ENCODE measurements around the gene MACROD1.
"Not testable (repeated sequence)": the region's sequence is repeated elsewhere in the genome, so short reads cannot be mapped to it uniquely, and the experiment has no call there.

Gene MACROD1

GRCh38 chr11:63997801-63998337, 168.0 kb downstream of the MACROD1 start:
- Histone ChIP-seq H3K4me3 (no peak overlapping the region), H3K27ac (peak overlapping the region in 3 of 21 experiments; percentile 36 to 62 (median 61))

DNA sequence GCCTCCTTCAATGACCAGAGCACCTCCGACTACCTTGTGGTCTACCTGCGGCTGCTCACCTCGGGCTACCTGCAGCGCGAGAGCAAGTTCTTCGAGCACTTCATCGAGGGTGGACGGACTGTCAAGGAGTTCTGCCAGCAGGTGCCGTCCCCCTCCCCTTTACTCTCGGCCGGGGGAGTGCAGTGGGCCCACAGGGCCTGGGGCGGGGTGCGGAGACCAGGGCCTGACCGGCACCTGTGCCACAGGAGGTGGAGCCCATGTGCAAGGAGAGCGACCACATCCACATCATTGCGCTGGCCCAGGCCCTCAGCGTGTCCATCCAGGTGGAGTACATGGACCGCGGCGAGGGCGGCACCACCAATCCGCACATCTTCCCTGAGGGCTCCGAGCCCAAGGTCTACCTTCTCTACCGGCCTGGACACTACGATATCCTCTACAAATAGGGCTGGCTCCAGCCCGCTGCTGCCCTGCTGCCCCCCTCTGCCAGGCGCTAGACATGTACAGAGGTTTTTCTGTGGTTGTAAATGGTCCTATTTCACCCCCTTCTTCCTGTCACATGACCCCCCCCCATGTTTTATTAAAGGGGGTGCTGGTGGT, 168.7 kb downstream of the MACROD1 start:
- H3K27ac ChIP-seq = no peak overlapping the region
- H3K4me3 ChIP-seq = no peak overlapping the region

DNA sequence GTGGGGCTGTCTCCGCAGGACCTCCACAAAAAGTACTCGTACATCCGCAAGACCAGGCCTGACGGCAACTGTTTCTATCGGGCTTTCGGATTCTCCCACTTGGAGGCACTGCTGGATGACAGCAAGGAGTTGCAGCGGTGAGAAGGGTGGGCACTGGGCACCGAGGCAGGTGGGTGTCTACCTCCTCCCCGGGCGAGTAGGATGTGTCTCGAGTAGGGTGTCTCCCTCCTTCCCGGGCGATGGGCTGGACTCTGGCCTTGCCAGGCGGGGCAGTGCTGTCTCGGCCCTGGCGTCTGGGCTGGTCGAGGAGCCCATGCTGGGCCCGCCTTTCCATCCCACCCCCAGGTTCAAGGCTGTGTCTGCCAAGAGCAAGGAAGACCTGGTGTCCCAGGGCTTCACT, 169.4 kb downstream of the MACROD1 start:
- no peak overlapping the region for H3K27ac ChIP-seq

GRCh38 chr11:63993993-63994392, 171.9 kb downstream of the MACROD1 start:
- Histone ChIP-seq H3K27ac (no peak overlapping the region), H3K4me3 (no peak overlapping the region)

More for the DNA sequence above, 169.4 kb downstream of the MACROD1 start:
- no peak overlapping the region for H3K4me3 ChIP-seq

DNA sequence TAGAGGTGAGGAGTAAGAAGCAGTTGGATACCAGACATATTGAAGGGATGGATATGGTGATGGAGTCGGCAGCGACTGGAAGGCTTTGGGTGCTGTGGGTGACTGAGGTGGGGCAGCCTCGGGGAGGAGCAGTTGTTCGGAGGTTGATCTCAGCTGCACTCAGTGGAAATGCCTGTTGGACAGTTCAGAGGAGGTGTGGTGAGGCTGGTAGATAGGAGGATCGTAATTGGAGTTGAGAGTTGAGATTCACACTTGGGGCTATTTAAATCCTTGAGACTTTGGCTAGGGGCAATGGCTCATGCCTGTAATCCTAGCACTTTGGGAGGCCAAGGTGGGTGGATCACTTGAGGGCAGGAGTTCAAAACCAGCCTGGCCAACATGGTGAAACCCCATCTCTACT, 172.8 kb downstream of the MACROD1 start:
- no peak overlapping the region for H3K27ac ChIP-seq
- no peak overlapping the region for H3K4me3 ChIP-seq

GRCh38 chr11:63991558-63991957, 174.4 kb downstream of the MACROD1 start:
- H3K27ac ChIP-seq = no peak overlapping the region

DNA sequence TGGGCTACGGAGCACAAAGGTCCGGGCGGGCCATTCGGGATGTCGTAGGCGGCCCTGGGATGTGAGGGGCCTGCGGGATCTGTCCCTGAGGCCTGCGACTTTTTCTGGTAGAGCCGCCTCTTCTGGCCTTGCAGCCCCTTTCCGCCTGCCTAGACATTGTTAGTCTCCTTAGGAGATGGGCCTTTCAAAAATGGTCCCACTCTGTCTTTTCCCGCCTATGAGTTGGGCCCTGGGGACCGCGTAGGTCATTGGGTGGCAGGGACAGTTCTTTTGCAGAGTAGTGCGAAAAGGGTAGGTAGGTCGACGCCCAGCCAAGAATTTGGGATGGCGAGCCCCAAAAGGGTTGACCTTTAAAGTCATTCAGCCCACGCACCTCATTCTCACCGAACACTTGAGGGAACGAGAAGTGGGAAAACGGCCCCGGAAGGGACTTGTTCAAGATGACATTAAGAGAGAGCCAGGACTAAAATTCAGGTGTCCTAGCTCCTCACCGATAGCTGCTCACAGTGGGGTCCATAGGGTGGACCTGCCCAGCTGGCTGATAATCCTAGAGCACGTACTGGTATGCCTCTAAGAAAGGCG, 178.9 kb downstream of the MACROD1 start:
- Histone ChIP-seq H3K27ac (peak overlapping the region; percentile 74 to 97 (median 92)), H3K4me3 (peak overlapping the region; percentile 68 to 99 (median 88))

More at GRCh38 chr11:63991558-63991957, 174.4 kb downstream of the MACROD1 start:
- no peak overlapping the region for H3K4me3 ChIP-seq

DNA sequence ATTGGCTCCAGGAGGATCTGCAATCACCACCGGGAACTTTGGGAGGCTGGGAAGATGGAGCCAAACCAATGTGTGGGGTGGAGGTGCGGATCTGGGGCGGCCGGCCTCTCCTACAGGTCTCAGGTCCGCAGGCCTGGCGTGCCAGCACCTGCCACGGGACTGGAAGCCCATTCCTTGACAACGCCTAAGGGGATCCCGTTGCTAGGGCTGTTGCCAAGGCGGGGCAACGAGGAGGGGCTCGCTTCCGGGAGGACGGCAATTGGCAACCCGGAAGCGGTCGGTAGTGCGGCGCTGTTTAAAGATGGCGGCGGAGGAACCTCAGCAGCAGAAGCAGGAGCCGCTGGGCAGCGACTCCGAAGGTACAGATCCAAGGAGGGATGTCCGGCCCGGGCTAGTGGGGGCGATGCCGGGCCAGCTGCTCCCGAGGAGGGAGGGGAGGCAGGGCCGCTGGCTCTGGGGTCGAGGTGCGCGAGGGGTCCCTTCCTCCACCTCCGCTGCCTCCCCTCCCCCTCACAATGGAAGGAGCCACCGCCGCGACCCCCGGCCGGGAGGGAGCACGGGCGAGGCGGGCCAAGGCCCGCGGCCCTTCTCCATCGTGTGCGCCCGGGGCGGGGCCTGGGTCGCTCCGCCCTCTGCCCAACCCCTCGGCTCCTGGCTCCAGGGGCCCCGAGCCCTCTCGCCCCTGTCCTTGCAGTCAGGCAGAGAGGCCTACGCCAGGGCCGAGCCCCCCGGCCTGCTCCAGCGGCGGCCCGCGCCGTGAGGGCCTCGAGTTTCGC, 179.6 kb downstream of the MACROD1 start, which contains the start of gene OTUB1:
Gene OTUB1 (plus strand): TSS at position 283 of the 776 bp plus-strand sequence. CDS start 19 bp downstream, at position 302.
- Histone ChIP-seq H3K27ac (peak within 1 kb of the TSS; percentile 74 to 97 (median 92)), H3K4me3 (peak within 1 kb of the TSS; percentile 68 to 99 (median 88))

DNA sequence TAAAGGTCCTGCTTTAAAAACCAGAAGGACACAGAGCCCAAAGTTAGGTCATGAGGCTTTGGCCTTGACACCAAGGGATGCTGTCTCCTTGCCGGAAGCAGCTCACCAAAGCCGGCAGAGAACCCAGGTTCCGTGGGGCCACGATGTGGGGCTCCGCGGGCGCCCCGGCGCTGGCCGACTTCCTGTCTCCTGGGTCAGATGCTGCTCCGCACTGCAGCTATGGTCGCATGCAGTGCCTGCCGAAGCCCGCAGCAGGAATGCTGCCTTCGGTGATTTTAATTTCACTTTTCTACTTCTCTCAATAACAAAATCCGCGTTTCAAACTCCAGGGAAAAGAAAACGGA, 180.1 kb downstream of the MACROD1 start:
- Histone ChIP-seq H3K4me3 (peak overlapping the region; percentile 68 to 99 (median 88)), H3K27ac (peak overlapping the region in 20 of 21 experiments; percentile 74 to 97 (median 92))

DNA sequence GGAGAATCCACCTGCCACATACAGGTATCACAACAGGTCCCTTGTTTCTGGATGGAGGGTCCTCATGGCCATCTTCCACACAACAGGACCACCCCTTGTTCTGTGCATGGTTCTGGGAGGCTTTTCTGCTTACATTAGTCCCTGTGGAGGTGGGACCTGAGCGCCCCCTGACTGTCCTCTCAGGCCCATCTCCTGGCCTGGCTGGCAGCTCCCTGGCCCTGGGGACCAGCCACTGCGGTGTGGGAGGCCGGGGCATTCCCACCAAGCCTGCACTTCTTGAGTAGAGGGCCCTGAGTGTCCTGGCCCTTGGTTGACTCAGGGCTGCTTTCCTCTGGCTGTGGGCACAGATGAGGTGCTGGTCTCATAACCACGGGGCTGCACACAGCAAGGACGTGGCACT, 186.5 kb downstream of the MACROD1 start:
- Histone ChIP-seq H3K4me3 (no peak overlapping the region), H3K27ac (peak overlapping the region in 2 of 21 experiments; percentile 54 to 56)

GRCh38 chr11:63978551-63979239, 187.2 kb downstream of the MACROD1 start:
- no peak overlapping the region for H3K4me3 ChIP-seq
- H3K27ac ChIP-seq = peak overlapping the region in 4 of 21 experiments; percentile 5 to 56 (median 40)

DNA sequence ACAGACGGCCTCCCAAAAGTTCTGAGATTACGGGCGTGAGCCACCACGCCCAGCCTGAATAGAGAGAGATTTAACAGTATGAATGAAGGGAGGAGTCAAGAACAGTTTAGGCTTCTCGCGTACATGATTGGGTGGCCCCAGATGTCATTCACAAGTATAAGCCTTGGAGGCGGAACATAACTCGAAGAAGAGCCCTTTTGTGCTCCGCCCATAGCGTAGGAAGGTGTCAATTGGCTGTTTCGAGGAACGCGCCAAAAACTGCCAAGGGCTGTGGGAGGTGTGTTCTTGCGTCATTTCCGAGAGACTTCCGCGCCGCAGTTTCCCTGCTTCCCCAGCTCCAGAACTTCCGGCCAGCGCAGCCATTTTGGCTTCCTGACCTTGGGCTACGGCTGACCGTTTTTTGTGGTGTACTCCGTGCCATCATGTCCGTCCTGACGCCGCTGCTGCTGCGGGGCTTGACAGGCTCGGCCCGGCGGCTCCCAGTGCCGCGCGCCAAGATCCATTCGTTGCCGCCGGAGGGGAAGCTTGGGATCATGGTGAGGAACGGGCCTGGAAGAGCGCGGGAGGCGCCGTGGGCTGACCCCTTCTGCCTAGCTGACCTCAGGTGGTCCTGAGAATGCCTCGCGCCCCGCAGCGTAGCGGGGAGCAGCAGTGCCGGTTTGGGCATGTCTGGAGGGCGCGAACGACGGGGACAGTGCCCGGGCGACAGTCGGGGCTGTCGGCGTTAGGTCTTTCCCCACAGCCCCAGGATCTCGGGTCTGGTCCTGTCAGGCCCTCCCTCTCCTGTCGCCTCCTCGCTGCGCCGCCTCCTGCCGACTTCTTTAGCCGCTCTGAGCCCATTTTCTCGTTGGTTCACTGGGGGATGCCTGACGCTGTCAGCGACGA, 191.4 kb downstream of the MACROD1 start, which contains the start of gene COX8A:
Gene COX8A (plus strand): TSS at position 362 of the 885 bp plus-strand sequence. CDS start 61 bp downstream, at position 423.
- Histone ChIP-seq H3K4me3 (peak within 1 kb of the TSS; percentile 69 to 97 (median 86)), H3K27ac (peak within 1 kb of the TSS; percentile 72 to 100 (median 97))

GRCh38 chr11:63973912-63974258, 192.0 kb downstream of the MACROD1 start:
- not testable (repeated sequence) for H3K4me3 ChIP-seq
- peak overlapping the region in 1 of 21 experiments; percentile 97 for H3K27ac ChIP-seq

DNA sequence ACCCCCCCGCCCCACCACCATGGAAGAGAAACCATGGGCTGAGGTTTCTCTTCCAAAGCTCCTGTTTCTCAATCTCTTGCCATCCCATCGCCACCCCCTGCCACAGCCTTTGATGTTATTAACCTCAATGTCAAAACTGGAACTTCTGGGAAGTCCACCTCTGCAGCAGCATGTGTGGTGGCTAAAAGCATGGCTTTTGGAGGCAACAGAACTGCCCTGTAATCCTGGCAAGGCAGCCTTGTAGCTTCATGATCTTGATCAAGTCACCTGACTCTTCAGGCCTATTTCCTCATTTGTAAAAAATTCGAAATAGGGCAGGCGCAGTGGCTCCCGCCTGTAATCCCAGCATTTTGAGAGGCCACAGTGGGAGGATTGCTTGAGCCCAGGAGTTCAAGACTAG, 195.0 kb downstream of the MACROD1 start:
- no peak overlapping the region for H3K4me3 ChIP-seq
- H3K27ac ChIP-seq = no peak overlapping the region

DNA sequence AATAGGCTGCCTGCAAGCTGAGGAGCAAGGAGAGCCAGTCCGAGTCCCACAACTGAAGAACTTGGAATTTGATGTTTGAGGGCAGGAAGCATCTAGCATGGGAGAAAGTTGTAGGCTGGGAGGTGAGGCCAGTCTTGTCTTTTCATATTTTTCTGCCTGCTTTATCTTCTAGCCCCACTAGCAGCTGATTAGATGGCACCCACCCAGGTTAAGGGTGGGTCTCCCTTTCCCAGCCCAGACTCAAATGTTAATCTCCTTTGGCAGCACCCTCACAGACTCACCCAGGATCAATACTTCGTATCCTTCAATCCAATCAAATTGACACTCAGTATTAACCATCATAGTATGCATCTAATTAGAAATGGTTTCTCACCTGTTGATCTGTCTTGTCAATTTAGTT, 196.5 kb downstream of the MACROD1 start:
- H3K27ac ChIP-seq = no peak overlapping the region
- no peak overlapping the region for H3K4me3 ChIP-seq

- no peak overlapping the region for H3K27ac ChIP-seq
- no peak overlapping the region for H3K4me3 ChIP-seq
Measured at GRCh38 chr11:63966444-63966843, 199.5 kb downstream of the MACROD1 start.

- H3K27ac ChIP-seq = not testable (repeated sequence)
Measured at GRCh38 chr11:63963895-63964294, 202.0 kb downstream of the MACROD1 start.

DNA sequence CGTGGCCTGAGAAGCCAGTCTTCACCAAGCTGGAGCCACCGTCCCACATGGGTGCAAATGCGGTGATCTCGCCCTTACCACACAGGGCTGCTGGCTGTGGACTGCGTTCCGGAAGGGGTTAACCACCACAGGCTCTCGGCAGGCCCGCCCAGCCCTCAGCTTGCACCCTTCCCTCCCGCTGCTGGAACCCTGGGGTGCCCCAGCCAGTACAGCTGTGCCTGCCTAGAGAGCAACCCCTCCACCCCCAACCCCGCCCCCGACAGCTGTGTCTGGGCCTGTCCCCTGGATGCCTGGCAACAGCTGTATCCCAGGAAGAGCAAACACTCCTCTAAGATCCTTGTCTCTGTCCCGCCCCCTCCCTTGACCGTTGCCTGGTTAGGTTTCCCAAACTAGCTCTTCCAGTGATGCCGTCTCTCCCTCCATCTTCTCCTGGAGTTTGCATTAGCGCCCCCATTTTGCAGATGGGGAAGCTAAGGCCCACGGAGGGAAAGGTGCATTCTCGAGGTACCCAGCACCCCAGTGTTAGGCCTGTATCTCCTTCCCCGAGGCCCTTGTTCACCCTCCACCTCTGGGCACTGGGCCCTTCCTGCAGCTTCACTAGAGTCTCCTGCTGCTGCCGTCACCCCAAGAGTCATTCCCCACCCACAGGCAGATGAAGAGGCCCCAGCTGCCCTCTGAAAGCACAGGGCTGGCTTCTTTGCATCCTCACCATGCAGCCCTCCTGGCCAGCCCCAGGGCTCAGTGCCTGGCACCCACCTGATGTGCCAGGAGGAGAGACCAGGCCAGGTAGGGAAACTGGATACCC, 204.1 kb downstream of the MACROD1 start:
- H3K27ac ChIP-seq = peak overlapping the region in 5 of 21 experiments; percentile 14 to 72 (median 46)
- no peak overlapping the region for H3K4me3 ChIP-seq

More at GRCh38 chr11:63963895-63964294, 202.0 kb downstream of the MACROD1 start:
- H3K4me3 ChIP-seq = not testable (repeated sequence)

Data from skin epidermis (tissue), 12 donors.